MG63 (cell line): ENCODE results near the gene MESP2. TPM values are rescaled to one million over a fixed set of nuclear protein-coding genes. Genes with fewer than 3 reads are reported as not detected.
A peak's percentile ranks its signal among the peaks of the same experiment; 100 is the strongest.
"Not testable (repeated sequence)": the region's sequence is repeated elsewhere in the genome, so short reads cannot be mapped to it uniquely, and the experiment has no call there.

Experiments
- DNase-seq: peaks from one replicate; pipeline ENCODE4 v3.0.0-alpha.2; 2020
- H3K27me3 ChIP-seq: fragments of 250-450 bp; sonication (Bioruptor Pico); 2 replicates; pipeline ENCODE4 v1.5.1; 2020; ENCODE audit warnings: mild to moderate bottlenecking, moderate library complexity
- H3K36me3 ChIP-seq: fragments of 250-450 bp; sonication (Bioruptor Pico); 2 replicates; pipeline ENCODE4 v1.5.1; 2020; ENCODE audit warnings: mild to moderate bottlenecking, moderate library complexity
- H3K4me3 ChIP-seq: fragments of 250-450 bp; sonication (Bioruptor Pico); 2 replicates; pipeline ENCODE4 v1.5.1; 2020; ENCODE audit warnings: mild to moderate bottlenecking, moderate library complexity
- H3K9me3 ChIP-seq: fragments of 250-450 bp; sonication (Bioruptor Pico); 2 replicates; pipeline ENCODE4 v1.5.1; 2020; ENCODE audit warnings: mild to moderate bottlenecking, moderate library complexity
- total RNA-seq: library from RNA; depleted of rRNA; stranded (reverse); fragments of >200 nt; shearing (Covaris generic); gene quantifications from 2 replicates; pipeline ENCODE4 v1.2.3, GENCODE V29; 2014; ENCODE audit warnings: low replicate concordance

Gene MESP2
- total RNA-seq, 1 experiment from 2014 or later = 1.8 TPM

GRCh38 chr15:89768071-89768500 is 8.0 kb upstream of the MESP2 start:
- no peak overlapping the region for H3K4me3 ChIP-seq
- H3K27me3 ChIP-seq = no peaks in the 10 kb centered on the region
- no peaks in the 10 kb centered on the region for H3K9me3 ChIP-seq
- no peaks in the 10 kb centered on the region for H3K36me3 ChIP-seq
- peak; percentile 91 for DNase-seq

GRCh38 chr15:89769366-89769765 is 6.8 kb upstream of the MESP2 start:
- H3K36me3 ChIP-seq = no peaks in the 10 kb centered on the region
- no peak for DNase-seq
- no peaks in the 10 kb centered on the region for H3K9me3 ChIP-seq
- no peaks in the 10 kb centered on the region for H3K27me3 ChIP-seq
- H3K4me3 ChIP-seq = no peak overlapping the region

GRCh38 chr15:89770041-89770440 is 6.1 kb upstream of the MESP2 start:
- Histone ChIP-seq H3K27me3 (no peaks in the 10 kb centered on the region), H3K9me3 (no peaks in the 10 kb centered on the region), H3K4me3 (no peak overlapping the region), H3K36me3 (no peaks in the 10 kb centered on the region)
- DNase-seq = peak; percentile 80

- H3K36me3 ChIP-seq = no peaks in the 10 kb centered on the region
- no peak overlapping the region for H3K4me3 ChIP-seq
- no peaks in the 10 kb centered on the region for H3K9me3 ChIP-seq
- no peak for DNase-seq
- no peaks in the 10 kb centered on the region for H3K27me3 ChIP-seq
Observed at GRCh38 chr15:89772932-89773583, 3.1 kb upstream of the MESP2 start.

- no peak for DNase-seq
- Histone ChIP-seq H3K9me3 (no peaks in the 10 kb centered on the region), H3K4me3 (no peak overlapping the region), H3K36me3 (no peaks in the 10 kb centered on the region), H3K27me3 (no peaks in the 10 kb centered on the region)
Observed at GRCh38 chr15:89774492-89774891, 1.6 kb upstream of the MESP2 start.

GRCh38 chr15:89775815-89776214 is 317 bp upstream of the MESP2 start:
- no peak for DNase-seq
- H3K4me3 ChIP-seq = no peak overlapping the region
- H3K36me3 ChIP-seq = no peaks in the 10 kb centered on the region
- no peaks in the 10 kb centered on the region for H3K9me3 ChIP-seq
- no peaks in the 10 kb centered on the region for H3K27me3 ChIP-seq

- no peak for DNase-seq
Observed at GRCh38 chr15:89777073-89777751, 1.1 kb downstream of the MESP2 start.

GRCh38 chr15:89777782-89778380 is 1.7 kb downstream of the MESP2 start:
- Histone ChIP-seq H3K4me3 (no peak overlapping the region), H3K9me3 (no peaks in the 10 kb centered on the region)
- no peak for DNase-seq

More at GRCh38 chr15:89777073-89777751, 1.1 kb downstream of the MESP2 start:
- H3K27me3 ChIP-seq = no peaks in the 10 kb centered on the region
- H3K36me3 ChIP-seq = no peaks in the 10 kb centered on the region
- H3K9me3 ChIP-seq = no peaks in the 10 kb centered on the region
- no peak overlapping the region for H3K4me3 ChIP-seq

GRCh38 chr15:89778861-89779260 is 2.7 kb downstream of the MESP2 start:
- DNase-seq = no peak

More at GRCh38 chr15:89777782-89778380, 1.7 kb downstream of the MESP2 start:
- Histone ChIP-seq H3K36me3 (no peaks in the 10 kb centered on the region), H3K27me3 (no peaks in the 10 kb centered on the region)

GRCh38 chr15:89780601-89781000 is 4.5 kb downstream of the MESP2 start:
- H3K27me3 ChIP-seq = no peaks in the 10 kb centered on the region
- no peak for DNase-seq
- peaks cover 20% of the 10 kb centered on the region for H3K36me3 ChIP-seq
- no peaks in the 10 kb centered on the region for H3K9me3 ChIP-seq
- no peak overlapping the region for H3K4me3 ChIP-seq

More at GRCh38 chr15:89778861-89779260, 2.7 kb downstream of the MESP2 start:
- Histone ChIP-seq H3K4me3 (no peak overlapping the region), H3K27me3 (no peaks in the 10 kb centered on the region), H3K36me3 (peaks cover 2% of the 10 kb centered on the region), H3K9me3 (no peaks in the 10 kb centered on the region)

GRCh38 chr15:89781055-89781454 is 4.9 kb downstream of the MESP2 start:
- Histone ChIP-seq H3K9me3 (no peaks in the 10 kb centered on the region), H3K36me3 (peaks cover 24% of the 10 kb centered on the region), H3K27me3 (no peaks in the 10 kb centered on the region), H3K4me3 (no peak overlapping the region)
- no peak for DNase-seq

- H3K9me3 ChIP-seq = no peaks in the 10 kb centered on the region
- no peak overlapping the region for H3K4me3 ChIP-seq
- DNase-seq = peak; percentile 53
- H3K27me3 ChIP-seq = no peaks in the 10 kb centered on the region
- H3K36me3 ChIP-seq = peaks cover 32% of the 10 kb centered on the region
Observed at GRCh38 chr15:89781891-89782618, 5.9 kb downstream of the MESP2 start.

GRCh38 chr15:89782619-89782950 is 6.5 kb downstream of the MESP2 start:
- peaks cover 37% of the 10 kb centered on the region for H3K36me3 ChIP-seq
- H3K9me3 ChIP-seq, DNase-seq: not testable (repeated sequence)

GRCh38 chr15:89783111-89783860 is 7.2 kb downstream of the MESP2 start:
- H3K9me3 ChIP-seq = no peaks in the 10 kb centered on the region
- H3K4me3 ChIP-seq = no peak overlapping the region
- H3K27me3 ChIP-seq = no peaks in the 10 kb centered on the region
- peak; percentile 36 for DNase-seq
- H3K36me3 ChIP-seq = peaks cover 44% of the 10 kb centered on the region

More at GRCh38 chr15:89782619-89782950, 6.5 kb downstream of the MESP2 start:
- H3K27me3 ChIP-seq, H3K4me3 ChIP-seq: not testable (repeated sequence)

GRCh38 chr15:89783861-89784685 is 7.9 kb downstream of the MESP2 start:
- no peaks in the 10 kb centered on the region for H3K27me3 ChIP-seq
- DNase-seq = no peak
- H3K4me3 ChIP-seq = no peak overlapping the region
- peaks cover 52% of the 10 kb centered on the region for H3K36me3 ChIP-seq
- no peaks in the 10 kb centered on the region for H3K9me3 ChIP-seq

GRCh38 chr15:89784686-89784960 is 8.5 kb downstream of the MESP2 start:
- peaks cover 57% of the 10 kb centered on the region for H3K36me3 ChIP-seq
- no peak for DNase-seq
- H3K4me3 ChIP-seq = no peak overlapping the region
- H3K9me3 ChIP-seq = no peaks in the 10 kb centered on the region
- no peaks in the 10 kb centered on the region for H3K27me3 ChIP-seq
